Memory B cell (primary cell): ENCODE measurements around the gene ZMYND15.

Source experiments
- ATAC-seq: fragments of 150-1000 bp; cut with Tn5 transposase; 2 replicates; pipeline ENCODE4 v1.10.0; 2021; ENCODE audit warnings: low read depth, mild to moderate bottlenecking, moderate library complexity
- DNase-seq, 2 donors: peaks; one replicate each; pipeline ENCODE4 v3.0.0; 2022; ENCODE audit warnings: low spot score in 2 of 2
- H3K27ac Mint-ChIP-seq: one replicate; pipeline ENCODE4 v1.8.0; 2022; ENCODE audit warnings: mild to moderate bottlenecking, moderate library complexity, mixed read lengths
- H3K27me3 Mint-ChIP-seq: one replicate; pipeline ENCODE4 v1.8.0; 2022; ENCODE audit warnings: mixed read lengths
- H3K36me3 Mint-ChIP-seq: one replicate; pipeline ENCODE4 v1.8.0; 2022; ENCODE audit warnings: mild to moderate bottlenecking, mixed read lengths
- H3K4me1 Mint-ChIP-seq: one replicate; pipeline ENCODE4 v1.8.0; 2022; ENCODE audit warnings: mixed read lengths
- H3K4me3 Mint-ChIP-seq: one replicate; pipeline ENCODE4 v1.8.0; 2022; ENCODE audit warnings: mild to moderate bottlenecking, moderate library complexity, mixed read lengths
- H3K9me3 Mint-ChIP-seq: one replicate; pipeline ENCODE4 v1.8.0; 2022; ENCODE audit warnings: mixed read lengths

ZMYND15 gene

GRCh38 chr17:4769628-4770027, 30.0 kb downstream of the ZMYND15 start:
- H3K9me3 Mint-ChIP-seq = no peaks in the 10 kb centered on the region
- no peak for ATAC-seq
- DNase-seq = no peak
- no peak overlapping the region for H3K4me3 Mint-ChIP-seq
- H3K27me3 Mint-ChIP-seq = peaks cover 14% of the 10 kb centered on the region
- no peak overlapping the region for H3K27ac Mint-ChIP-seq
- peaks cover 7% of the 10 kb centered on the region for H3K4me1 Mint-ChIP-seq
- no peaks in the 10 kb centered on the region for H3K36me3 Mint-ChIP-seq

- Mint-ChIP-seq H3K27ac (no peak within 1 kb of the TSS), H3K27me3 (peaks cover 17% of the 10 kb centered on the region), H3K4me3 (no peak within 1 kb of the TSS), H3K9me3 (no peaks in the 10 kb centered on the region), H3K36me3 (no peaks in the 10 kb centered on the region), H3K4me1 (peaks cover 8% of the 10 kb centered on the region)
- no peak for DNase-seq
- no peak for ATAC-seq
Observed at GRCh38 chr17:4771519-4772234, 32.0 kb downstream of the ZMYND15 start, which contains the start of gene TM4SF5. TSS of gene TM4SF5 (plus strand) at chr17:4771886. CDS start at chr17:4771923, 37 bp downstream.

GRCh38 chr17:4772235-4772613, 32.6 kb downstream of the ZMYND15 start:
- Mint-ChIP-seq H3K27me3 (peaks cover 17% of the 10 kb centered on the region), H3K9me3 (no peaks in the 10 kb centered on the region), H3K4me1 (peaks cover 8% of the 10 kb centered on the region), H3K36me3 (no peaks in the 10 kb centered on the region), H3K27ac (no peak overlapping the region), H3K4me3 (no peak overlapping the region)
- DNase-seq (no peak), ATAC-seq (no peak)

GRCh38 chr17:4777969-4778760, 38.5 kb downstream of the ZMYND15 start:
- Mint-ChIP-seq H3K27ac (no peak overlapping the region), H3K27me3 (peaks cover 21% of the 10 kb centered on the region)

GRCh38 chr17:4780325-4780955, 40.8 kb downstream of the ZMYND15 start:
- no peaks in the 10 kb centered on the region for H3K9me3 Mint-ChIP-seq
- no peak overlapping the region for H3K4me3 Mint-ChIP-seq

More at GRCh38 chr17:4777969-4778760, 38.5 kb downstream of the ZMYND15 start:
- Mint-ChIP-seq H3K9me3 (no peaks in the 10 kb centered on the region), H3K36me3 (no peaks in the 10 kb centered on the region), H3K4me3 (no peak overlapping the region), H3K4me1 (peaks cover 10% of the 10 kb centered on the region)
- DNase-seq (no peak), ATAC-seq (no peak)

GRCh38 chr17:4782652-4783051, 43.0 kb downstream of the ZMYND15 start:
- no peaks in the 10 kb centered on the region for H3K36me3 Mint-ChIP-seq
- no peak overlapping the region for H3K4me3 Mint-ChIP-seq
- H3K27me3 Mint-ChIP-seq = peaks cover 21% of the 10 kb centered on the region
- H3K4me1 Mint-ChIP-seq = peaks cover 7% of the 10 kb centered on the region
- no peak overlapping the region for H3K27ac Mint-ChIP-seq
- H3K9me3 Mint-ChIP-seq = no peaks in the 10 kb centered on the region
- DNase-seq (no peak), ATAC-seq (no peak)

More at GRCh38 chr17:4780325-4780955, 40.8 kb downstream of the ZMYND15 start:
- ATAC-seq (no peak), DNase-seq (no peak)
- Mint-ChIP-seq H3K27me3 (peaks cover 21% of the 10 kb centered on the region), H3K4me1 (peaks cover 4% of the 10 kb centered on the region), H3K27ac (no peak overlapping the region), H3K36me3 (no peaks in the 10 kb centered on the region)

- Mint-ChIP-seq H3K27me3 (peaks cover 18% of the 10 kb centered on the region), H3K27ac (no peak overlapping the region), H3K4me3 (peak overlapping the region; percentile 52), H3K9me3 (no peaks in the 10 kb centered on the region), H3K36me3 (no peaks in the 10 kb centered on the region), H3K4me1 (peaks cover 13% of the 10 kb centered on the region)
- no peak for DNase-seq
- ATAC-seq = no peak
Observed at GRCh38 chr17:4785311-4786105, 45.9 kb downstream of the ZMYND15 start.

- H3K36me3 Mint-ChIP-seq = no peaks in the 10 kb centered on the region
- no peak for ATAC-seq
- DNase-seq = no peak
- no peaks in the 10 kb centered on the region for H3K9me3 Mint-ChIP-seq
- peaks cover 18% of the 10 kb centered on the region for H3K27me3 Mint-ChIP-seq
- H3K4me1 Mint-ChIP-seq = peaks cover 16% of the 10 kb centered on the region
- peak within 1 kb of the TSS; percentile 52 for H3K4me3 Mint-ChIP-seq
- H3K27ac Mint-ChIP-seq = no peak within 1 kb of the TSS
Observed at GRCh38 chr17:4786106-4786511, 46.5 kb downstream of the ZMYND15 start, which contains the start of gene VMO1. TSS of gene VMO1 (minus strand) at chr17:4786364. CDS start at chr17:4786352, 12 bp downstream.

GRCh38 chr17:4786516-4786915, 46.9 kb downstream of the ZMYND15 start:
- Mint-ChIP-seq H3K4me1 (peaks cover 18% of the 10 kb centered on the region), H3K27ac (no peak overlapping the region), H3K27me3 (peaks cover 18% of the 10 kb centered on the region), H3K9me3 (no peaks in the 10 kb centered on the region), H3K4me3 (no peak overlapping the region), H3K36me3 (no peaks in the 10 kb centered on the region)
- ATAC-seq (no peak), DNase-seq (no peak)

GRCh38 chr17:4788159-4788806, 48.6 kb downstream of the ZMYND15 start:
- ATAC-seq = no peak
- peaks cover 16% of the 10 kb centered on the region for H3K4me1 Mint-ChIP-seq
- H3K4me3 Mint-ChIP-seq = peak overlapping the region; percentile 33
- H3K9me3 Mint-ChIP-seq = no peaks in the 10 kb centered on the region
- no peak overlapping the region for H3K27ac Mint-ChIP-seq
- H3K27me3 Mint-ChIP-seq = peaks cover 11% of the 10 kb centered on the region
- no peak for DNase-seq
- no peaks in the 10 kb centered on the region for H3K36me3 Mint-ChIP-seq

- Mint-ChIP-seq H3K4me1 (peaks cover 16% of the 10 kb centered on the region), H3K9me3 (no peaks in the 10 kb centered on the region), H3K36me3 (no peaks in the 10 kb centered on the region), H3K27me3 (peaks cover 9% of the 10 kb centered on the region), H3K27ac (no peak within 1 kb of the TSS), H3K4me3 (peak within 1 kb of the TSS; percentile 89)
- no peak for ATAC-seq
- DNase-seq = no peak
Observed at GRCh38 chr17:4788807-4789700, 49.4 kb downstream of the ZMYND15 start, which contains the start of gene GLTPD2. TSS of gene GLTPD2 (plus strand) at chr17:4788964. CDS start at chr17:4789012, 48 bp downstream.

GRCh38 chr17:4789701-4789950, 50.0 kb downstream of the ZMYND15 start:
- H3K9me3 Mint-ChIP-seq = no peaks in the 10 kb centered on the region
- H3K4me1 Mint-ChIP-seq = peaks cover 16% of the 10 kb centered on the region
- H3K27me3 Mint-ChIP-seq = peaks cover 9% of the 10 kb centered on the region
- peak; percentile 50 for ATAC-seq
- H3K4me3 Mint-ChIP-seq = peak overlapping the region; percentile 89
- H3K27ac Mint-ChIP-seq = no peak overlapping the region
- no peak for DNase-seq
- no peaks in the 10 kb centered on the region for H3K36me3 Mint-ChIP-seq
